DMS114 treated with DMSO at 0.1 percent for 48 hours (cell line): ENCODE results near the gene TENM4.
"Not testable (repeated sequence)": the region's sequence is repeated elsewhere in the genome, so short reads cannot be mapped to it uniquely, and the experiment has no call there.

Experiments
- DNase-seq: peaks from one replicate; lab custom pipeline; 2025; ENCODE audit not compliant: unreplicated experiment; lab: John Stamatoyannopoulos, UW

TENM4 gene

DNA sequence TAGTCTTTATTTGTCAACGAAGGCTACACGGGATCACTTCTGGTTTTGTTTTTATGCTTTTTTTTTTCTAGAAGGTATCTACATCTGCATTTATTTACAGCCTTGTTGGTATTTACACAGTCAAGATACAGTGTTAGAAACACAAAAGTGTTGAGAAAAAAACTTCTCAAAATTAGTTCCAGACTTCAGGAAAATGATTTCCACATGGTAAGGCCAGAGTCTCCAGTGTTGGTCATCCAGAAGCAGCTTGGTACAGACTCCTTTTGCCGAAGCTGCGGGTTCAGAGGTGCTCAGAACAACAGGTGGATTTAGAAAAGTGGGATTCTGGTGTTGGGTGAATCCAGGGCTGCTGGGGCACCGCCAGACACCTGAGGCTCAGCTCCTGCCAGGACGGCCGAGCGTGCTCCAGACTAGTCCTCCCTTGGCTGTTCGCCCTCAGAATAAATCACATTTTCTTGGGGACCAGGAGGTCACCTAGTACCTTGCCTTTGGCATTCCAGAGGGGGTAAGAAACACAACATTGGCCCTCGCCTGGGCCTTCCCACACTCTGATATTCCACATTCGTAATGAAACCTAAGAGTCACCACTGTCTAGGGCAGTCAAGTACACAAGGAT is 787.4 kb downstream of the TENM4 start:
- DNase-seq = no peak

DNA sequence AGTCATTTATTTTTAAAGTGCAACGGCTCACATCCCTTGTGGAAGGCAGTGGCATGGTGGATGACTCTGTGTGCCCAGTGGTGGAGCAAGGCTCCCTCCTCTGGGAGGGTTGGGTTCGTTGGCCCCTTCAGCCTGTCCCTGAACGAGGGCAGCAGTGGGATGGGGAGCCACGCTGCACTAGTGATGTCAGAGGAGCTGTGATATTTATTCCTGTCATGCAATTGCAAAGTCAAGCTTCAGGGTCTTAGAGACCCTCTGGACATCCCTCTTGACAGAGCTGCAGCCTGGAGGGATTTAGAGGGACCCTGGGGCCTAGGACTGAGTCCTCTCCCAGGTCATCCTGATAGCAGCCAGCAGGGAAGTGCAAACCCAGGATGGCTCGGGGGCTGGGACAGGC is 788.0 kb downstream of the TENM4 start:
- no peak for DNase-seq

DNA sequence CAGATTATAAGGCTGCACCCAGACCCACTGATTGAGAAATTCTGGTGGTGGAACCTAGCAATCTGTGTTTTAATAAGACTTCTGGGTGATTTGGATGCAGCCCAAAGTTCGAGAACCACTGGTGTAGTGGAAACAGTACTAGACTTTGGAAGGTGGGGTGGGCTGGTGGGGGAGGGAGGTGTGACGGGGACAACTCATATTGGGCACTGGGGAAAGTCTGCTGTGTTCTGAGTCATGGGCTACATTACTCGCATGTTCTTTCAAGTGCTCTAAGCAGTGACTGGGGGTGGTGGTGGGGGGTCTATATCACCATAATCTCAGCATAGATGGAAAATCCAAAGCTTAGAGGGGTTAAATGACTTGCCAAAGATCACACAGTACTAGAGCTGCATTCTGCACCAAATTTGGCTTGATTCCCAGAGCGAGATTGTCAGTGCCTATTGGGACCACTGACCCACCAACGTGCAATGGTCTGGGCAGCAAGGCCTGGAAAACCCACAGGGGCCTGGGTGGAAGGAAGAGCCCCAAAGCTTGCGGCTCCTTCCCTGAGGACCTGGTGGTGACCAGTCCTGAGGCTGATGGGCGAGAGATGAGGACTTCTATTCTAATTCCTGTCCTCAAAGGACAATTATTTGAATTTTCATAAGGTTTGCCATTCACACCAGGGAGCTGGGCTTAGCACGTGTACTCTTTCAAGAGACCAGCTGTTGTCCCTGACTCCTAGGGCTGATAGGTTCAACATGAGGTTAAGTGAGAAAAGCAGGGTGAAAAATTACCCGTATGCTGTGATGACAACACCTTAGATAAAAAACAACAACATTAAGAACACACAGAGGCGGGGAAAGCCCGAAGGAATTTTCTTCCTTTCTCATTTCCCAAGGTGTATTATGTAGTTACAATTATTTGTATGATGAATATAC is 788.6 kb downstream of the TENM4 start:
- DNase-seq = no peak

DNA sequence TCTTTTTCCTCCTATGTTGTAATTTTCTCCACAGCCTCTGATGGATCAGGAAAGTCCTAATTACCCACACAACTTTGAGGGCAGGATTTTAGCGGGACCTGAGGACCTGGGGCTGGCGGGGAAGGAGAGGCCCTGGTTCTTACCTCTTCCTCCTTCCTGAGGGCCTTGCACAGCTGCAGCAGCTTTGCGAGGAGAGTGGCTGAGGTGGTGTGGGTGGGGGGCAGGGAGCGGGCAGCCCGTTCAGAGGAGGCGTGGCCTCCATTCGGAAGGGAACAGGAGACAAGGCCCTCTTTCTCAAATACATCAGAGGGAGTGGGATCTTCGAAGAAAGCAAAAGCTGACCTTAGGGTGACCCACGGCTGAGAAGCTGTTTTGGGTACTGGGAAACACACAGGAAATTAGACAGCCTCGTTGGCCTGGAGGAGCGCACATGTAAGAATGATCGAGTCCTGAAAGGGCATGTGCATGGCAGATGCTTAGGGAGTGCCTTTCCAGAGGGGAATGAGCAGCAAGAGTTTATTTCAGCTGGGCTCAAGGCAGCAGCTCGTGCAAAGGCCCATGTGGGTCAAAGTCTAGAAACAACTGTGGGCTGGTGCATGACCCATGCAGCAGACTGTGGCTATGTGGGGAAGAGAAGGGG is 789.6 kb downstream of the TENM4 start:
- no peak for DNase-seq

DNA sequence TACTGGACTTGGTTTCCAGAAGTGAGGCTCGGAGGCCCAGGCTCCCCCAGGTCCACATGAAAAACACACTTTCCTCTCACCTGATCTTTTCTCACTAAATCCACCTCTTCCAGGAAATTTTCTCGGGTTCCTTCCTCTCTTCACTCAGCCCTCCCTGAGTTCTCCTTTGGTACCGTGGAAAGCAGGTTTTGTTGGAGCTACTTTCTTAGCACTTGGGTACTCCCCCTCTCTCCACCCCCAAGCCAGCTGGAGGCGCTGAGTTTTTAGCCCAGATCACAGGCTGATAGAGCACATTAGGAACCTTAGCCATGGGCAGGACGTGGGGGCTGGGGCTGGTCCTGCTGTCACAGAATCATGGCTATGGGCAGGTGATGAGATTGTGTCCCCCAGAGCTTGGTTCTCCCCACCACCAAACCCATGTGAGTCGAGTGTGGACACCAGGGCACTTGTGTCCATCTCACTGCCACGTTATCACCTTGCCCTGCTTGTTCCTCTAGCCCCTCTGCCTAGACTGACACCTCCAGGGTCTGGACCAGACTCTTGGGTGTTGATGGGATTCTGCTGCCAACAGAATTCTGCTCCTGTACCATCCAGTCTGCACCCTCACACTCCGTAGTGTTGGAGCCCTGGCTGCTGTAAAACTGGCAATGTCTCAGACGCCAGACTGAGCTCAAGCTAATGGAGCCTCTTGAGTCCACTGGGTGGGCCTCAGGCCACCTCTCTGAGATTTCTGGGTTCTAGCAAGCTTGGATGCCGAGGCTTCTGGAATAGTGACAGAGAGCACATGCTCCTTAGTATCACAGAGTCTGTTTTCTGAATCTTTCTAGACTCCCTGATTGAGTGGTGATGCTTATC is 791.2 kb downstream of the TENM4 start:
- no peak for DNase-seq

DNA sequence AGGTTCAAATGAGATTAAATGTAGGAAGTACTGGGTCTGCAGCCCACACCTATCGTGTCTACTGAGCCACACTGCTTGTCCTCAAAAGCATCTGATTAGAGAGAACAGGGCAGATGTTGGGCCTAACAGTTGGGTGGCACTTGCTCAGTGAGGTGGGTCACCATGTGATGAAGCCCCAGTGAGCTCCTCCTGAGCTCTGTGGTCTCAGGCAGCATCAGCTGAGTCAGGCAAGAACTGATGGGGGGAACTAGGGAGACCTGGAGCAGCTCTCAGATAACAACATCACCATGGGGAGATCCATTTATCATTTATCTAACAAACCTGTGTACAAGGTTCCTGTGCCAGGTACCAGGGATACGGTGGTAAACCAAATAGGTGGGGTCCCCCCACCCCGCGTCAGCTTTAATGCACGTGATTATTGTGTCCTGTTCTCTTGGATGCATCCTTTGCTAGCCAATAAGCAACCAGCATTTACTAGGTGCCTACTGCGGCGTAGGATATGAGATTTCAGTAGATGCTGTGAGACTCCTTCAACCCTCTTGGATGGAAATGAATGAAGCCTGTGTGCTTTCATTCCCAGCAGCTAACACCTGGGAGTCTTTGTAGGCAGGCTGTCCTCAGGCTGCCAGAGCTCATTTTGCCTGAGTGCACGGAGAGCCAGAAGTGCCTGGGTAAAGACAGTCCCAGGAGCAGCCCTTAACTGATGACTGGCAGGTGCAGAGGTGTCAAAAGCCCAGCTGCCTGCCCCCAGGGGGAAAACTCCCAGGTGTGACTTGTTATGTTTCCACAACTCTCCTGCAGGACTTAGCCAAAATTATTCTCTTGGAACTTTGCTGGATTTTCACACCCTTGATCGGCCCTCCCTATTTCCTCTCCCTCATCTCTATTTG is 792.6 kb downstream of the TENM4 start:
- no peak for DNase-seq

DNA sequence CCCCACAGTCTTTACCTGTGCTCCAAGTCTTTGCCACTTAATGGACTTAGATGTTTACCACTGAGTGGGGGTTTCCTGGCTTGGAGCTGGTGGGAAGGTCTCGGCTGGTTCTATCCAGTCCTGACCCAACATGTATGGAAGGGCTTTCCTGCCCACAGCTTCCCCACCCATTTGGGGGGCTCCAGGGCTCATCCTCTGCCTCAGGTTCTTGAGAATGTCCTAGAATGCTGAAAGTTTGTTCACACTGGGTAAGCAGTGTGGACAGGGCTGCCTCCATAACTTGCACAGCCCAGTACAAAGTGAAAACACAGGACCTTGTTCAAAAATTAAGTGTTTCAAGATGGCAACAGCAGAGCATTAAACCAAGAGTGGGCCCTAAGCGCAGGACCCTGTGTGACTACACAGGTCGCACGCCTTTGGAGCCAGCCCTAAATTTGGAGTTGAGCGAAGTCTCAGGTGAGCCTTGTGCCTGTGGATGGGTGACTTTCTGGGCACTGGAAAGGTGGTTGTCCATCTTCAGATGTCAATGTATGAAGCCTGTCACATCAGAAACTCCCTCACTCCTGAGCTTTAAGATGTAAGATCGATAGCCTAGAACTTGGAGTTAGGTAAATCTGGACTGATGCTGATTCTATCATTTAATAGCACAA is 793.4 kb downstream of the TENM4 start:
- DNase-seq = no peak

DNA sequence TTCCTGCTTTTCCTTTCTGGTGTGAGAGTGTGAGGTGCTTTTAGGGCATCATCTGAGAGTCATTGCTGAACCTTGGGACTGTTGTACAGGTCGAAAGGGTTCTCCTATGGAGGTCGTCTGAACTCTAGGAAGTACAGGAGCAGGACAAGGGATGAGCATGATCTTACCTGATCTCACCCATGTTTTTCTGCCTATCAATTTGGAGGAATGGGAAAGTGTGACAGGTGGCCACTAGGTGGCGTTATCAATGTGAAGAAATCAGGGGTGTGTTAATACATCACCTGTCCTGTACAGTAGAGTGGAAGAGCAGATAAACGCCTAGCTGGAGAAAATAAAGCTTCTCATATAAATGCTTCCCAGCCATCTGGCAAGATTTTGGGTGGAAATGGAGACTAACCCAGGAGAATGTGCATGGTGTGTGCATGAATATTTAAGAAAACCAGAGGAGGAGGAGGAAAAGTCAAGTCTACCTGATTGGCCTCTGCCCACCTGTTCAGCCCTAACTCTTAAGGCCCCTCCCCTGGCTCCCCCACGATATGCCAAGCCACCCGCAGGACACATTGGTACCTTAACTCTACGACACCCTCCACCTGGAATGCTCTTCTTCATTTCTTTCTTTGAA is 794.2 kb downstream of the TENM4 start:
- peak; percentile 10 for DNase-seq

DNA sequence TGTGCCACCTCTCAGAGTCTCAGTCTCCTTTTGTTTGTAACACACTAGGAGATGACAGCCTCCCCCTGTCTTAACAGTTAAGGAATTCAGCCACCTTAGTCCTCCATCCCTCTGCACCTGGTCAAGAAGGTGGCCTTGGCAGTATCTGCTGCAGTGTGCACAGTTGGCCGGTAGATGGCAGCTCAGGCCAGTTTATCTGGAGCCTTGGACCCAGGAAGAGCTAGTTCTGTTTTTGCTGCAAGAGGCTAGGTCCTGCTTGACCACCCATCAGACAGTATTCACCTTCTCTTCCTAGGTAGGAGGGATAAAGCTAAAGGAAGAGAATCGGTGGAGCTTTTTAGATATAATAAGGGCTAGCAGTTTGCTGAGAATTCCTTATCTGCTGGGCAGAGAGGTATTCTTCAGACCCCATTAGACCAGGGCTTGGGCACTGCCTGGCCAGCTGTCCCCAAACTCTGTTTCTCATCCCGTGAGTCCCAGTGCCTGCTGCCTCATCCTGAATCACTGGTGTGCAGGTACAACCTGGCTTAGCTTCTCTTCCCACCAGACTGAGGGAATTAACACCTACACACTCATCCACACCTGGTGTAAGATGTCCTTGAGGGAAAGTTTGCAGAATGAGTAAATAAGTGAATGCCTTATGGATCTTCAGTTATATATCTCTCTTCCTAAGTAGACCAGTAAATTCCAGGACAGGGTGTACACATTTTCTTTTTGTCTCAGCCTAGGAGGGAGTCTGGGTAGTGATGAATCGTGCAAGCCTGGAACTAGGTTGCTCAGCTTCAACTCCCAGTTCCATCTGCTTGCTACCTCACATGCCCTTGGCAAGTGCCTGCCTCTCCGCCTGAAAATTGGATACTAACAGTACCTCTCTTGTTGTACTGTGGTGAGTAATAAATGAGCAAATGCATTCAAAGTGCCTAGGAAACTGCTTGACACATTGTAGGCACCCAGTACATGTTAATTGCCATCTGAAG is 795.3 kb downstream of the TENM4 start:
- no peak for DNase-seq

DNA sequence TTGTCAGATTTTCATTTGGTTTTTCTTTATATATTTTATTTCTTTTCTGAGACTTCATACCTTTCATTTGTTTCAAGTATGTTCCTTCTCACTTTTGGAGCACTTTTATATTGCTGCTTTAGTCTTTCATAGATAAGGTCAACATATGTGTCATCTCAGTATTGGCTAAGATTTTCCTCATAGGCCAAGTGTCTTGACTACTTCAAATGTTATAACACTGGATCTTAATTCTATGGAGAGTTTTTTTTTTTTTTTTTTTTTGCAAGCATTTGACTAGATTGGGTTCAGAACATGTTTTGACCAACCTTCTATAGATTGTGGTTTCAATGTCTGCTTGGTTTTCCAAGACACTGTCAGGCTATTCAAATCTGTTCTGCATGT is 797.2 kb downstream of the TENM4 start:
- DNase-seq = no peak

DNA sequence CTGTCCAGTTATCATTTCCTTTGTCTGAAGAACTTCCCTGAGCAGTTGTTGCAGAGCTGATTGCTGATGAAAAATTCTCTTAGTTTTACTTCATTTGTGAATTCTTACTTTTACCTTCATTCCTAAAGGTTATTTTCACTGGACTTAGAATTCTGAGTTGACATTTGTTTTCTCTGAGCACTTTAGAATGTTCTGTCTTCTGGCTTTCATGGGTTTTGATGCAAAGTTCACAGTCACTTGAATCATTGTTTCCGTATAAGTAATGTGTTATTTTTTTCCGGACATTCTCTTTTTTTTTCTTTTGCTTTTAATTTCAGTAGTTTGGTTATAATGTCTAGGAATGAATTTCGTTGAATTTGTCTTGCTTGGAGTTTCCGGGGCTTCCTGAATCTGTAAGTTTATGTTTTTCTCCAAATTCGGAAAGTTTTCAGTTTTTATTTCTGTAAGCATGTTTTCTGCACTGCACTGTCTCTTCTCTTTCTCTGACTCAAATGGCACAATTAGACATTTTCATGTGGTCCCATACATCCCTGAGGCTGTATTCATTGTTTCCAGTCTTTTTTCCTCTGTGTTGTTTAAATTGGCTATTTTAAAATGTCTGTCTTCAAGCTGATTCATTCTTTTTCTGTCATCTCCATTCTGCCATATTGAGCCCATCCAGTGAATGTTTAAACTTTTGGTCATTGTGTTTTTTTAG is 797.7 kb downstream of the TENM4 start:
- no peak for DNase-seq

DNA sequence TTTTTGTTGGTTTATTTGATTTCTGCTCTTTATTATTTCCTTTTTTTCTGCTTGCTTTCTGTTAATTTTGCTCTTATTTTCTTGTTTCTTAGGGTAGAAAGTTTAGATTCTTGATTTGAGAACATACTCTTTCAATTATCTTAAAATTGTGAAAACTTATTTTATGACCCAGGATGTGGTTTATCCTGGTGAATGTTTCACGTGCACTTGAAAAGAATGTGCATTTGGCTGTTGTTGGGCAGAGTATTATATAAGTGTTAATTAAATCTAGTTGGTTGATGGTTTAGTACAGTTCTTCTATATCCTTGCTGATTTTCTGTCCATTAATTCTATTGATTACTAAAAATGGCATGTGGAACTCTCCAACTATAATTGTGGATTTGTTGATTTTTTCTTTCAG is 799.3 kb downstream of the TENM4 start:
- no peak for DNase-seq

DNA sequence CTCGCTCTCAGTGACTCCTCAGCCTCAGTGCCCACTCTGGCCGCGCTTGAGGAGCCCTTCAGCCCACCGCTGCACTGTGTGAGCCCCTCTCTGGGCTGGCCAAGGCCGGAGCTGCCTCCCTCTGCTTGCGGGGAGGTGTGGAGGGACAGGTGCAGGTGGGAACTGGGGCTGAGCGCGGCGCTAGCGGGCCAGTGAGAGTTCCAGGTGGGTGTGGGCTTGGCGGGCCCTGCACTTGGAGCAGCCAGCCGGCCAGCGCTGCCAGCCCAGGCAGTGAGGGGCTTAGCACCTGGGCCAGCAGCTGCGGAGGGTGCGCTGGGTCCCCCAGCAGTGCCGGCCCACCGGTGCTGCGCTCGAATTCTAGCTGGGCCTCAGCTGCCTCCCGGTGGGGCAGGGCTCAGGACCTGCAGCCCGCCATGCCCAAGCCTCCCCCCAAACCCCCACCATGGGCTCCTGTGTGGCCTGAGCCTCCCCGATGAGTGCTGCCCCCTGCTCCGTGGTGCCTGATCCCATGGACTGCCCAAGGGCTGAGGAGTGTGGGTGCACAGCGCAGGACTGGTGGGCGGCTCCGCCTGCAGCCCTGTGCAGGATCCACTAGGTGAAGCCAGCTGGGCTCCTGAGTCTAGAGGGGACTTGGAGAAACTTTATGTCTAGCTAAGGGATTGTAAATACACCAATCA is 802.0 kb downstream of the TENM4 start:
- no peak for DNase-seq

DNA sequence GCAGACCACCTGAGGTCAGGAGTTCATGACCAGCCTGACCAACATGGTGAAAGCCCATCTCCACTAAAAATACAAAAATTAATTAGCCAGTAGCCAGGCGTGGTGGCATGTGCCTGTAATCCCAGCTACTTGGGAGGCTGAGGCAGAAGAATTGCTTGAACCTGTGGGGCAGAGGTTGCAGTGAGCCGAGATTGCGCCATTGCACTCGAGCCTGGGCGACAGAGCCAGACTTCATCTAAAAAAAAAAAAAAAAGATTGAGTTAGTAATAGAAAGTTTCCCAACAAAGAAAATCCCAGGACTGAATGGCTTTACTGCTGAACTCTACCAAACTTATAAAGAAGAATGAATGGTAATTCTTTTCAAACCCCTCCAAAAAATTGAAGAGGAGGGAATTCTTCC is 803.3 kb downstream of the TENM4 start:
- DNase-seq = not testable (repeated sequence)

DNA sequence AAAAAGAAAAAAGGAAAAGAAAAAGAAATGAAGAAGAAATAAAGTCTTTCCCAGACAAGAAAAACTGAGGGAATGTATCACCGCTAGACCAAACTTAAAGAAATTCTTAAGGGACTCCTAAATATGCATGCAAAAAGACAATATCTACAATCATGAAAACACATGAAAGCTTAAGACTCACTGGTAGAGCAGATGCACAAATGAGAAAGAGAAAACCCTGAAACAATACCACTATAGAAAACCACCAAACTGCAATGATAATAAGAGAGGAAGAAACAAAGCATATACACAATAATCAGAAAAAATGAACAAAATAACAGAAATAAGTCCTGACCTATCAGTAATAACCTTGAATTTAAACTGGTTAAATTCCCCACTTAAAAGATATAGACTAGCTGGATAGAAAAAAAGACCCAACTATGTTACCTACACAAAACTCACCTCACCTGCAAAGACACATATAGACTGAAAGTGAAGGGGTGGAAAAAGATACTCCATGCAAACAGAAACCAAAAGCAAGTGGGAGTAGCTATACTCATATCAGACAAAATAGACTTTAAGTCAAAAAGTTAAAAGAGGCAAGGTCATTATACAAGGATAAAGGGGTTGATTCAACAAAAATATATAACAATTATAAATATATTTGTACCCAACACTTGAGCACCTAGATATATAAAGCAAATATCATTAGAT is 804.9 kb downstream of the TENM4 start:
- DNase-seq = no peak
